Inferior parietal cortex (tissue), 1 donor: ENCODE measurements around the gene SAMD8.

ENCODE experiments used
- DNase-seq: peaks from one replicate; pipeline ENCODE4 v3.0.0-alpha.2; 2016; ENCODE audit errors: extremely low spot score

The SAMD8 gene

GRCh38 chr10:75111365-75111906, at the start of gene SAMD8:
SAMD8 (plus strand) TSS chr10:75111656; CDS start chr10:75150529, 38,873 bp downstream.
- DNase-seq = peak; percentile 94

- DNase-seq = no peak
These were observed 49.5 kb upstream of the SAMD8 start for GRCh38 chr10:75061709-75062505.

- DNase-seq = no peak
These were observed 48.8 kb upstream of the SAMD8 start for GRCh38 chr10:75062506-75063299.

GRCh38 chr10:75063461-75064230, 47.8 kb upstream of the SAMD8 start:
- DNase-seq = no peak

- no peak for DNase-seq
These were observed 46.4 kb upstream of the SAMD8 start for GRCh38 chr10:75065076-75065475.

- DNase-seq = no peak
These were observed 45.2 kb upstream of the SAMD8 start for GRCh38 chr10:75066271-75066670.

- no peak for DNase-seq
These were observed 44.2 kb upstream of the SAMD8 start for GRCh38 chr10:75067272-75067671.

- no peak for DNase-seq
These were observed 42.9 kb upstream of the SAMD8 start for GRCh38 chr10:75068523-75068922.

- DNase-seq = no peak
These were observed 41.0 kb upstream of the SAMD8 start for GRCh38 chr10:75070476-75070875.

- no peak for DNase-seq
These were observed 40.5 kb upstream of the SAMD8 start for GRCh38 chr10:75070961-75071428.

GRCh38 chr10:75071756-75072155, 39.7 kb upstream of the SAMD8 start:
- no peak for DNase-seq

GRCh38 chr10:75072727-75073126, 38.7 kb upstream of the SAMD8 start:
- DNase-seq = no peak

- DNase-seq = no peak
These were observed 38.0 kb upstream of the SAMD8 start for GRCh38 chr10:75073442-75073841.

GRCh38 chr10:75074711-75075445, 36.6 kb upstream of the SAMD8 start:
- DNase-seq = no peak

- no peak for DNase-seq
These were observed 35.1 kb upstream of the SAMD8 start for GRCh38 chr10:75076348-75076747.

- DNase-seq = no peak
These were observed 31.9 kb upstream of the SAMD8 start for GRCh38 chr10:75079436-75080083.

- DNase-seq = no peak
These were observed 30.9 kb upstream of the SAMD8 start for GRCh38 chr10:75080554-75080953.

GRCh38 chr10:75081379-75081778, 30.1 kb upstream of the SAMD8 start:
- DNase-seq = no peak

GRCh38 chr10:75083972-75084833, 27.3 kb upstream of the SAMD8 start:
- DNase-seq = no peak
